Fibroblast of upper back skin (primary cell): ENCODE measurements around the gene IFNLR1.

ENCODE experiments used
- DNase-seq: peaks from one replicate; pipeline ENCODE4 v3.0.0-alpha.2; 2013

IFNLR1 gene

DNA sequence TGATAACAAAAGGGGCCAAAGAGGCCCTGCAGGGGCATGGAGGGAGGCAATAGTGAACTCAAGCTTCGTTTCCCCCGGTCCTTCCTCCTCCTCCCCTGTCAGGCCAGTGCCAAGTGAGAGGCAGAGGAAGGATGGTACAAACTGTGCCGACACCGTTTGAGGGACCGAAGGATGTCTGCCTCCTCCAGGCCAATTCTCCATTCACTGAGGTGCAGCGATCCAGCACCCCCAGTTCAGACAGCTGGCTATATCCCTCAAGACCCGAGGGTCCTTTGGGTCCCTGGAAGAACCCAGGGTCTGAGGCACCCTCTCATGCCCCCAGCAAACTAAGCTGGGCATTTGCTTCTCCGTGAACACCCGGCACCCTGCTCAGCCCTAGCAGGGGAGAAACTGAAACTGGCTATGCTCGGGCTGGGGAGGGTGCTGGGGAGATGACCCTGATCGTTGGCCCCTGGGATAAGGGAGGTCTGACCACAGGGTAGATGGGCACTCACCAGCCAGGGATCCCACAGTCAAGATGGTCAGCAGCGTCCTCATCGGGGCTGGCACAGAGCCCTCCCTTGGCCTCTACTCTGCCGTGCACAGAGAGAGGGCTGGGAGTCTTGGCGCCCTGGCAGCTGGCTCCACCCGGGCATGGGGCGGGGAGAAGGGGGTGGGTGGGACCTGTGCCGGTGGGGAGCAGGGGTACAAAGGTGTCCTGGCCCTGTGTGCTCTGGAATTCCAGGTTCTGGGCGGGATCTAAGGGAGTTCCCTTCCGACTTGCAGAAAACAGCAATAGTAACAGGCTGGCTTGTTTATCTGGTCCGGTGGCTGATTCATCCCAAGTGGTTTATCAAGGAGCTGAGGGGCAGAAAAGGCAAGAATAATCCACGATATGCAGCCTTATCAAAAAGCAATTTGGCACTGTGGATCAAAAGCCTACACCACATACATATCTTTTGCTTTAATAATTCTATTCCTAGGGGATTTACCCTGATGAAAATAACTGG is 44.2 kb downstream of the IFNLR1 start, which contains the start of gene IL22RA1:
TSS of gene IL22RA1 (minus strand) at position 595 of the 989 bp plus-strand sequence. CDS start at position 537, 58 bp downstream.
- DNase-seq = no peak

DNA sequence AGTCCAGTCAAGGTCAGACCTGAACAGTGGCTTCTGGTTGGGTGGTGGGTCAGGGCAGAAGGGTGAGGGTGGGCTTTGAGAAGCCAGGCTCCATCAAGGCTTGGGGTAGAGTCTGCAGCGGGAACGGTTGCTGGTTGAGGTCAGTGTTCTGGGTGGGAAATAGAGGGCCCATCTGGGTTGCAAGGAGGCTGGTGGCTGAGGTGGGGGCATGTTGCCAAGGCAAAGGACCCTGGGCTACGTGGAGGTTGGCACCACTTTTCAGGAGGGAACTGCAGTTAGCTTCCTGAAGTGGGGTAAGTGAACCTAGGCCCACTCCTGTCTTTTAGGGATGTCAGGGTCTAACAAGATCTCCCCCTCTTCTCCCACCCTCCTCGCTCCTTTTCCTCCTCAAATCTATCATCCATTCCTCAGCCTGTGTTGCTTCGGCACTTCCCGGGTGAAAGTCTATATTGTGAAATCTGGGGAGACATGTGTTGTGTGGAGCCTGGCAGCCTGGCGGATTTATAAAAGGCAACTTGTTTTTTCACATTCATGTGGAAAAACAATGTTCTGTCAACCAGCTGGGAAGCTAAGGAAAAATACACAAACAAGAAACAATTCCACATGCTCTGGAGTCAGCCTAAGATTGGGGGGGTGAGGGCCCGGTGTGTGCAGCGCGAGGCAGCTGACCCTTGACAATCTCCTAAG is 45.6 kb downstream of the IFNLR1 start:
- no peak for DNase-seq

DNA sequence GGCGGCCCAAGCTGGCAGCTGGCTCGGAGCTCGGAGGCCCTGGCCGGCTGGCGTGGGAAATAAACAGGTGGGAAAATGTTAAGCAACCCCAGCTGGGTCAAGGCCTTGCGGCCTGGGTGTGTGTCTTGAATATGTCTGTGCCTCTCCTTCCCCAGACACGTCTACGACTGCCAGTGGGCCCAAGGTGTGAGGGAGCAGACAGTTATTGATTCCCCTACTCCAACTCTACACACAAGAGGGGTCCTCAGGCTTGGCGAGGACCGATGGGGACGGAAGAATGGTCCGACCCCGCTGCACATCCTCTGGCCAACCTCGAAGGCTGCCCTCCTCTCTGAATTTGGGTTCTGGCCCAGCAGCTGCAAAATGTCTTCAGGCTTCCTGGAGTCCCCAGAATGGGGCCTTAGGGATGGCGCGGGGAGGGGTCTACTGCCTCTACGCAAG is 46.3 kb downstream of the IFNLR1 start:
- no peak for DNase-seq

DNA sequence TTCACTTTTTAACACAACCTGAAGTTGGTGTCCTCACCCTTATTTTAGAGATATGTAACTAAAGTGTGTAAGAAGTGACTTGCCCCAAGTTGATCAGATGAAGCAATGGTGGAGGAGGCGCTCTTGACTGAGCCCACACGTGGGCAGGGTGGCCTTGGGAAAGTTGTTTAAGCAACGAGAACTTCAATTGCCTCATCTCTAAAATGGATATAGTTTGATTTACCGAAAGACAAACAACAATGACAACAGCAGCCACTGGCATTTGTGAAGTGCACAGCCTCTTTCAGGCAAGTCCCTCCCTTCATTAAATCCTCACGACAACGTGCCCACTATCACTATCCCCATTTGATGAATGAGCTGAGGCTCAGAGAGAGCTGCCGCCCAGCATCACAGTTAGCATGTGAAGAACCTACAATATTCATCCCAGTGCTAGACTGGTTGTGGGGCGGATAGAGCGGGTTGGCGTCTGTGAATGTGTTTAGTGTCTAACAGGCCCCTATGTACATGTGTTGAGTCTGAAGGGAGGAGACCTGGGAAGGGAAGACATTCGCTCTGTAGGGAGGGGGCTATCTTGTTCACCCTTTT is 47.2 kb downstream of the IFNLR1 start:
- DNase-seq = no peak

DNA sequence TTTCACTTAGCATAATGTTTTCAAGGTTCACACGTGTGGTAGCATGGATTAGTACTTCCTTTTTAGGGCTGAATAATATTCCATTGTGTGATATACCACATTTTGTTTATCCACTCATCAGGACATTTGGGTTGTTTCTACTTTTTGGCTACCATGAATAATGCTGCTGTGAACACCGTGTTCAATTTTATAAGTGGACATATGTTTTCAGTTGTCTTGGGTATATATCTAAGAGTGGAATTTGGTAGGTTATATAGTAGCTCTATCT is 47.9 kb downstream of the IFNLR1 start:
- no peak for DNase-seq

DNA sequence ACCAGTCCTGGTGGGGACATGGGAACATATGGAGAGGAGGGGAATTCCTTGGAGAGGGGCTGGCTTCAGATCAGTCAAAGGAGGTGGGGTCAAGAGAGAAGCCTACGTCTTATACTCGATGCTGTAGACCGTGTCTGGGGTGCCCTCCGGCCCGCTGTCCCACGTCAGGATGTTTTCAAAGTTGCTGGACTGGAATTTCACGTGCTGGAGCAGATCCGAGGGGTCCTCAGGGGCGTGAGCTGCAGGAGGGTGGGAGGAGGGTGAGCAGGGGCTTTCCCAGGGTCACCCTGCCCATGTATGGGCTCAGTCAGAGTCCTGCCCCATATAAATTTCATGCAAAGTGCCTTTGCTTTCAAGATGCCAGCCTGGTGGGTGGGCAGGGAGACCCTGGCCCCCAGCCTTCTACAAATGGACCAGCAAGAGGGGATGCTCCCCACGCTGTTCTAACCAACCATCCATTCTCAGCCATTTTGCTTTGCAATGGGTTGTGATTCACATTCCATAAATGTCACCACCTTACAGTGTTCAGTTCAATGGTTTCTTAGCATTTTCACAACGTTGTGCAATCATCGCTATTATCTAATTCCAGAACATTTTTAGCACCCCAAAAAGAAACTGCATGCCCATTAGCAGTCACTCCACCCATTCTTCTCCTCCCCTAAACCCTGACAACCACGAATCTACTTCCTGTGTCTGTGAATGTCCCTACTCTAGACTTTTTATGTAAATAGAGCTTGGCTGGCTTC is 48.4 kb downstream of the IFNLR1 start:
- no peak for DNase-seq

DNA sequence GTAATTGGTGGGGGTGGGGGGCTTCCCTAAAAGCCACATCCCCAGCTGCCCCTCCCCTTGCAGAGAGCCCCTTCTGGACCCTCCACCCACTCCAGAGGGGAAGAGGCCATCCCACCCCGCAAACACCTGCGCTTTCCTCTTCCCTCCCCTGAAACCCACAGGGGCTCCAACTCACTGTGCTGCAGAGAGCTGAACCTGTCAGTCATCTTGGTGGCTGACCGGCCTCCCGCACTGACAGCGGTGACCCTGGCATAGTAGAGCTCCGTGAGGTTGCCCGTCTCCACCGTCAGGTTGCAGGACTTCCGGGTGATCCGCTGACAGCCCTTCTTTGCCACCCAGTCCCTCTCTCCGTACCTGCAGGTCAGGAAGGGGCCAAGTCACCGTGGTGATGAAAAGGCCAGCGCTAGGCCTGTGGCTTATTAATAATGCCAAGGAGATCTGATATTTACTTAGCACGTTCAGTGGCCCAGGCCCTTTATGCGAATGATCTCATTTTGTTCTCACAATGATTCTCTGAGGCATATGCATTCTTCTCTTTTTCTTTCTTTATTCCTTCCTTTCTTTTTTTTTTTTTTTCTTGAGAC is 50.0 kb downstream of the IFNLR1 start:
- no peak for DNase-seq

DNA sequence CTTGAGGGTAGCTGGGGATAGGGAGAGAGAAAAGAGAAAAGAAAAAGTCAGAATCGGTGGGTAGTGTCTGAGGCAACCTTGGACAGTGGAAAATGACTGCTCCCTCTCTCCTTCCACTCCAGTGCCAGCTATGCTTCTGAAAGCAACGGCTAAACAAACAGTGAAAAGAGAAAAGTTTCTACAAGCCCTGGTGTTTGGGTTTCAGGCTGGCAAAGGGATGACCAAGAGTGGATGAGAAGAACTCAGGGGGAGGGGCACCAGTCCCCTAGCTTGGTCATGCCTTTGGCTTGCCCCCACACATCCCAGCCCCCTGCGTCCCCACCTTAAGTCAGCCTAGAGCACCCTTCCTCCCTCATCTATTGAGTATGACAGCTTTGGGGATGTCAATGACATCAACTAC is 52.7 kb downstream of the IFNLR1 start:
- DNase-seq = no peak

DNA sequence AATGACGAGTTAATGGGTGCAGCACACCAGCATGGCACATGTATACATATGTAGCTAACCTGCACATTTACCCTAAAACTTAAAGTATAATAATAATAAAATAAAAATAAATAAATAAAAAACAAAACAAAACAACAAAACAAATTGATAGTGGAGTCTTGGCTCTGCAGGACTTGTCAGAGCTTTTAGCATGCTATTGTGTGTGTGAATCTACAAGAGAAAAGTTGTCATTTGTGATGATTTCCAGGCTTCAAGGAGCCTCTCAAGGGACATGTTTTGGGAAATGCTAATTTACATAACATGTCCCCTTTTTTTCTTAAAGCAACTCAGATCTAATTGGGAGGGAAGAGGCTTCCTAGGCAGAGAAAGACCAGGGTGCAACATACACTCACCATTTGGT is 53.3 kb downstream of the IFNLR1 start:
- DNase-seq = no peak

DNA sequence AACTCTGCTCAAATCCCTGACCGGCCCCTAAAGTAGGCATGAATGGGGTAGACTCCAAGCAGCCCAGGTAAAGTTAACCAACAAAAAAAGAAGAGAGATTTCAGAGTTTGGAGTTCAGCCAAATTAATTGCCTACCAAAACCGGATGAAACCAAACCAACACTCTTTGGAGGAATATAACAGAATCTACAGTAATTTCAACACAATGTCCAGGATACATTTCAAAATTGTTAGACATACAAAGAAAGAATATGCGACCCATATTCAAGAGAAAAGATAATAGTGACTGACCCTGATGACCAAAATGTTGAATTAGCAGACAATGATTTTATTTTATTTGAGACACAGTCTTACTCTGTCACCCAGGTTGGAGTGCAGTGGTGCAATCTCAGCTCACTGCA is 56.7 kb downstream of the IFNLR1 start:
- no peak for DNase-seq

DNA sequence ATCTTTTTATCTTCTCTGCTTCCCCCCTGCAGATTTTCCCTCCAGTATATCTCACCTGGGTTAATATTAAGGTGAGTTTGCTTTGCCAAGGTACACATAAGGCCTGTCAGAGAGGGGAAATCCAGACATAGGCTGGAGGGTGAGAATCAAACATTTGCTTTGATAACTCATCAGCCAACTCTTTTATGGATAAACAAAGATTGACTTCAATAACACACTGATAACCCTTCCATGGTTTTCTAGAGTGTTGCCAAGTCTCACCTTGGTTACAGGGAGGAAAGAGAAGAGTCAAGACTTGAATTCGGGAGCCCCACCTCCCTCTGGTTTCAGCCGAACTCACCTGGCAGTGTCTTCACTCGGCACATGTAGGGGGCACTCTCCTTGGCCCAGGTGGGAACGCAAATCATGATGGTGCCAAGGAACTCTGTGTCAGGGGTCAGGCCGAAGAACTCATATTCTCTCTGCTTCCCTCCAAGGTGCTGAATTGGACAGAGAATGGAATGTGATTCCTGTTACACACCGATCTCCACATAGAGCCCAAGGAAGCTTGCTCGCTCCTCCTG is 59.2 kb downstream of the IFNLR1 start:
- DNase-seq = no peak

DNA sequence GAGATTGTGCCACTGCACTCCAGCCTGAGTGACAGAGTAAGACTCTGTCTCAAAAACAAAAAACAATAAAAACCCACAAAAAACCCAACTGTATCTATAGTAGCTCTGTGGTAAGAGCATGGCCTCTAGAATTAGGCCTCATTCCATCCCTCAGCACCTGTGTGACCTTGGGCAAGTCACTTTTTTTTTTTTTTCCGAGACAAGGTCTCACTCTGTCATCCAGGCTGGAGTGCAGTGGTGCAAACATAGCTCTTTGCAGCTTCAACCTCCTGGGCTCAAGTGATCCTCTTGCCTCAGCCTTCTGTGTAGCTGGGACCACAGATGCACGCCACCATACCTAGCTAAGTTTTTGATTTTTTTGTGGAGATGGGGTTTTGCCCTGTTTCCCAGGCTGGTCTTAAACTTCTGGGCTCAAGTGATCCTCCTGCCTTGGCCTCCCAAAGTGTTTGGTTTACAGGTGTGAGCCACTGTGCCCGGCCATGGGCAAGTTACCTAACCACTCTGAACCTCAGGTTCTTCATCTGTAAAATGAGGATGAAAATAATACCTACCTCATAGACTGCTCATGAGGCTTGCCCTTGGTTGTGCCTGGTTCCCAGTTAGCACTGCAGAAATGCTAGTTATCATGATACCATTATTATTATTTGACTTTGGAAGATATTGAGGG is 59.8 kb downstream of the IFNLR1 start:
- no peak for DNase-seq

DNA sequence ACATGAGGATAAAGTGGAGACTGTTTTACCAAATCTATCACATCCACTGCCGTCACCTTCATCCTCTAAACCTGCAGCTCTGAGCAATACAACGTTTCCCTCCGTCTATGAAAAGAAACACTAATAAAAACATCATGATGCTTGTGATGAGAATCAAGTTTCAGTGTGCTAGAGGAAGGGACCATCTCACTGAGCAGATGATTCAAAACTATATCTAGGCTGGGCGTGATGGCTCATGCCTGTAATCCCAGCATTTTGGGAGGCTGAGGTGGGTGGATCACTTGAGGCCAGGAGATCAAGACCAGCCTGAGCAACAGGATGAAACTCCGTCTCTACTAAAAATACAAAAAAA is 60.4 kb downstream of the IFNLR1 start:
- no peak for DNase-seq

DNA sequence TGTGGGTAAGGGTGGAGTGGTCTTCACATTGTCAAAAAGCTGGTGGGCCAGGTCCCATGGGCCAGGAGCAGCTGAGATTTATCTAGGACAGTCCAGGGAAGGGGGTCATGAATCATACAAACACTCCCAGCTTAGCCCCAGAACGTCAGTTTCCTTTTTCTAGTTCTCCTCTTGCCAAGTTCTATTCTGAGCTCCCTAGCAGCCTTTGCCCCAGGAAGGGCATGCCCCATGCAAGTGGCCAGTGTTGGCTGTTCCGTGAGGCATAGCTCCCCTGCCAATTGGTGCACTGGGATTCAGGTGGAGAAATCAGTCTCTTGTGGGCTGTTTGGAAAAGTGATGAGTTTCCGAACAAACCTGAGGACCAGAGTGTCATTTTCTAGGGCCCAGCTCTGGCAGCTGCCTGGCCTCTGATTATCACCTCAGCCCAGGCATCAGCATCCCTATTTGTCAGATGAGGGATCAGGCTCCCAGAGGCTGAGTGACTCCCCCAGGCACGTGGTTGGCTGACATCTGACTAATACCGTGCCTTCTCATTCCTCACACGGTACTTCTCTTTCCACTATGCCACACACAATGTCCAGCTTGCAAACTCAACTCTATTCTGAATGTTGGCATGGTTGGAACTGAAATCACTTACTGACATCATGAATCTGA is 60.9 kb downstream of the IFNLR1 start:
- no peak for DNase-seq

DNA sequence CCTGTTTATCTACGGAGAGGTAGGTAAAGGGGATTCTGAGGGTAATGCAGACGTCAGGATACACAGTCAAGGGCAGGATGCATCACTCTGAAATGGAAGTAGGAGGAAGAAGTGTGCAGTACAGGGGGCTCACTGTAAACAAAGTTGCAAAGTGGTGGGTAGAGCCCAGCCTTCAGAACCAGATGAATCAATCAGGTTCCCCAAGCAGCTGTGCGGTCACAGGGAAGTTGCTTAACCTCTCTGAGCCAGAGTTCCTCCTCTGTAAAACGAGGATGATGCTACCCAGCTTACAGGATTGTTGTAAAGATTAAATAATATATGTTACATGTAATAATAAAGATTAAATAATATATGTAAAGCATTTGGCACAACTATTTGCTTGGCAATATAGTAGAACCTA is 61.6 kb downstream of the IFNLR1 start:
- DNase-seq = no peak

DNA sequence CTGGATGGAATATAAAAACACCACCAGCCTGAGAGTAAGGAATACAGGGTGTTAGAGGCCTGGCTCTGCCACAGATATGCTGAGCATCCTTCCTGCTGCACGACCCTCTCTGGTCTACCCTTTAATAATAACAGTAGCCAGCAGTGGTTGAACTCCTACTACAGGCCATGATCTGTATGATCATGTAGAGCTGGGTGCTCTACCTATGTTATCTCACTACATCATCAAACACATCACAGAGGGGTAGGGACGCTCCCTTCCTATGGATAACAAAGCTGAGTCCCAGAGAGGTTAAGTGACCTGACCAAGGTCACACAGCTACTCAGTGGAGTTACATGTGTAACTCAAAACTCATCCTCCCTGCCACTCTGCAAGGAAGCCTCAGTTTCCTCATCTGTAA is 62.1 kb downstream of the IFNLR1 start:
- no peak for DNase-seq

DNA sequence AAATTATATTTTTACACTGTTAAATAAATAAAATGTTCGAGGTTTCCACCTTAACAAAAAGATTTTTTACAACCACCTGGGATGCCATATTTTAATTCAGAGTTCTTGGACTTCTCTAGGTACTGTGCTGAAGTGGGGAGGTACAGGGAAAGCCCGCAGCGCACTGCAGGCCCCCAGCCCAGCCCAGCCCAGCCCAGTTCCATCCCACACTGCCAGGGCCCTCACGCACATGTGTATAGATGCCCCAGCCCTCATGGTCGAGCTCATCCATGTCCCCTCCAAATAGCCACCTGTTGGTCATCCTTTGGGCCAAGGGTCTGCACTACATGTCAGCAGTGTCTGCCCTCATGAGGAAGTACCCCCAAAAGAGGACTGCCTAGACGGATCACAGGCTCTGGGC is 63.5 kb downstream of the IFNLR1 start:
- DNase-seq = no peak

DNA sequence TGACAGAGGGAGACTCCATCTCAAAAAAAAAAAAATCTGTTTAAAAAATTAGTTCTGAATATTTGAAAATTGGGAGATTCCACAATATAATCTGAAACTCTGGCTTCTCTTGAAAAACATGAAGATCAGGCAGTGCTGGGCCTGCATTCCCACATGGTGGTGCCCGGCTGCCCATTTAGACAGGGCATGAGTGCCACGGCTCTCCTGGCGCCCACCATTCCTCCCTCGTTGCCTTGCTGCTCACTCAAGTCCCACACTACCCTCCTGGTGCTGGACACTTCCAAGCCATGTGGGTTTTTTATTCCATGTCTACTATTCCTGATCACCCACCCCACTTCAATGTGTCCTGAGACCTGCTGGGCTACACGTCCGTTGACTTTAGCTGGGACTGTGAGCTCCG is 64.3 kb downstream of the IFNLR1 start:
- DNase-seq = no peak

DNA sequence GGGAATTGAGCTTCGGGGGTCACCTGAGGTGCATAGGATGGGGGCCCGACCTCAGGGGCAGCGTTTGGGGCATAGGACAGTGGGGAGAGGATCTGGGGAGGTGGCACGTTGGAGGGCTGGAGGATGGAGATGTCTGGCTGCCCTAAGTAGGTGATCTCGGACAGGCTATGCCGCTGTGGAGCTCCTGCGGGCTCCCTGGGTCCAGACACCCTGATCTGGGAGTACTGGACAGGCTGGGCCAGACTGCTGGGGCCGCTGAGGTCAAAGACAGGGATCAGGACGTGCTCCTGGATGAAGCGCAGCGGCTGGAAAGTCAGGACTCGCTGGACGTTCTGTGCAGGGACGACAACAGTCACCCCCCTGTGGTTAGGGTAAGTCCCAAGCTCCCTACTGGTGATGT is 65.7 kb downstream of the IFNLR1 start:
- no peak for DNase-seq

DNA sequence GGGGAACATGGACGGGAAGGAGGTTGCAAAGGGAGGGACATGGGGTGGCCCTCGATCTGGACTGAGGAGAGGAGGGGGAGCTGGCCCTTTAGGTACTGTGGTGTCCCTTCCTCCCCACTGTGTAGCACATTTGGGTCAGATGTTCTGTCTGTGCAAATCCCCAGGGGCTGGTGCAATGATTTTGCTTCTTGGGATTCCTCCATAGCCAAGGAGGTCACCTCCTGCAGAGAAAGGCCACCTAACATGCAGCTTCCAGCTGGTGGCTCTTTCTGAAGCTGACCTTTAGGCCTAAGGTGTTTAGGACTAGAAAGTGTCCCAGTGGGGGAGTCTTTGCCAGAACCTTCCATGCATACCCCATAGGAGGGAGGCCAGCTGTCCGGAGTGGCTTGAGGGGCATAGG is 66.1 kb downstream of the IFNLR1 start:
- no peak for DNase-seq
